AG04449 (cell line): ENCODE results near the gene C5orf15.
"Not testable (repeated sequence)": the region's sequence is repeated elsewhere in the genome, so short reads cannot be mapped to it uniquely, and the experiment has no call there.

Experiments
- CTCF ChIA-PET: fragments of 350-600 bp; formaldehyde crosslinking; extraction: SDS; loops from one replicate; lab custom pipeline; 2021; ENCODE audit warnings: antibody characterized with exemption; lab: Yijun Ruan, JAX
- POLR2A ChIA-PET: fragments of 400-600, 350-600 bp; formaldehyde crosslinking; extraction: SDS; loops from one replicate; lab custom pipeline; 2020; ENCODE audit warnings: antibody characterized with exemption, inconsistent platforms; lab: Yijun Ruan, JAX
- DNase-seq: peaks from one replicate; pipeline ENCODE4 v3.0.0-alpha.2; 2010; ENCODE audit warnings: low read depth, low spot score
- H3K4me3 ChIP-seq: 2 replicates; pipeline ENCODE4 v1.5.1; 2011; ENCODE audit warnings: low read depth, mild to moderate bottlenecking, control low read depth, low read length
- CTCF ChIP-seq: IDR thresholded peaks from one replicate; pipeline ENCODE4 v1.5.1; 2011; ENCODE audit warnings: mild to moderate bottlenecking, moderate library complexity, low read length, control low read depth, inconsistent platforms; ENCODE audit not compliant: insufficient read depth; ENCODE audit errors: missing control alignments

Gene C5orf15

DNA sequence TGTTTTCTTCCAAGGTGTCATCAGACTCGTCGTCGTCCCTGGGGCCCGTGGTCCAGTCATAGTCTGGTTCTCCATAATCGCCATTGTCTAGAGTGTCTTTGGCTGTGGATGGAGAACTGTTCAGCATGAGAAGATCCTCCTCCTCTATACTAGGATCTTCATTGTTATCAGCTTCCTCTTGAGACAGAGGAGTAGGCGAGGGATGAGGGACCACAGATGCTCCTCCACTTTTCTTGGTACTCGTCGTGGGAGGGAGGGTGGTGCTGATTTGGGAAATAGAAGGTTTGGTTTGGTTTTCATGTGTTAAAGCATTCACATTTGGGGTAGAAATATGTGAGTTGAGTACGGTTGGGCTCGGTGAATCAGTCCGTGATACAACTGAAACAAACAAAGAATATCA, 8.8 kb downstream of the C5orf15 start:
- TF ChIP-seq CTCF: no peak

DNA sequence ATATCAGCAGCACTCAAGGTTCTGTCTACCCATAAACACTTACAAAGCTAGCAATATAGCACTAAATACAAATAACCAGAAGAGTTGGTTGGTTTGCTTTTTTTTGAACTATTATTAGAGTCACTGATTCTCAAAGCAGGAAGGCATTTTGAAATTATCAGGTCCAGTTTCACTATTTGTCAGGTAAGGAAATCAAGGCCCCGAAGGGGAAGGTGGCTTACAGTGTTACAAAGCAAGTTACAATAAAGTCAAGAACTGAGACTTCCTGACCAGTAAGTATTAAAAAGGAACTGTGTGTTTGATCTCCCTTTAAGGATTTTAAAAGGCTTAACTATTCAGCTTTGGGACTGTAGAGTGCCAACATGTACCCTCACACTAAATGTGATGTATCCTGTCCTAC, 10.8 kb downstream of the C5orf15 start:
- ChIA-PET CTCF (no interaction called here), POLR2A (no interaction called here)
- DNase-seq: no peak
- no peak for TF ChIP-seq CTCF
- H3K4me3 ChIP-seq: no peak overlapping the region

More for the DNA sequence above, 8.8 kb downstream of the C5orf15 start:
- no peak for DNase-seq
- ChIA-PET POLR2A (no interaction called here), CTCF (no interaction called here)
- no peak overlapping the region for H3K4me3 ChIP-seq

GRCh38 chr5:133957080-133957479, 11.3 kb downstream of the C5orf15 start:
- TF ChIP-seq CTCF: no peak

DNA sequence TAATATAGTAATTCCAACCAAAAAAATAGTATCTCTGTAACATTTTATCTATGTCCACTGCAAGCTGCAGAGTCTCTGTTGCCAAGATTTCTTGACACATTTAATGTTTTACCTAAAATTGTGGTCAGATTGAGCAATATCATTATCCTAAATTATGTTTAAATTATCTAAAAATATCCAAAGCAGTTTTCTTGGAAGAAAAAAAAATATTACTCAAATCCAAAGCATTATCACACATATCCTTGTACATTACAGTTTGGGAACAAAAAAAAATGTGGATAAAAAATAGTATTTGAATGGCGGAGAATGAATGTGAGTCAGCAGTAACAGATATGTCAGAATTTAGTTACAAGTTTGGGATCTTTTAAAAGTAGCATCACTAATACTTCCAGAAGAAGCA, 12.2 kb downstream of the C5orf15 start:
- H3K4me3 ChIP-seq, CTCF ChIA-PET, DNase-seq, POLR2A ChIA-PET: not testable (repeated sequence)

More at GRCh38 chr5:133957080-133957479, 11.3 kb downstream of the C5orf15 start:
- POLR2A ChIA-PET: no interaction called here
- no peak overlapping the region for H3K4me3 ChIP-seq
- CTCF ChIA-PET: no interaction called here
- no peak for DNase-seq

DNA sequence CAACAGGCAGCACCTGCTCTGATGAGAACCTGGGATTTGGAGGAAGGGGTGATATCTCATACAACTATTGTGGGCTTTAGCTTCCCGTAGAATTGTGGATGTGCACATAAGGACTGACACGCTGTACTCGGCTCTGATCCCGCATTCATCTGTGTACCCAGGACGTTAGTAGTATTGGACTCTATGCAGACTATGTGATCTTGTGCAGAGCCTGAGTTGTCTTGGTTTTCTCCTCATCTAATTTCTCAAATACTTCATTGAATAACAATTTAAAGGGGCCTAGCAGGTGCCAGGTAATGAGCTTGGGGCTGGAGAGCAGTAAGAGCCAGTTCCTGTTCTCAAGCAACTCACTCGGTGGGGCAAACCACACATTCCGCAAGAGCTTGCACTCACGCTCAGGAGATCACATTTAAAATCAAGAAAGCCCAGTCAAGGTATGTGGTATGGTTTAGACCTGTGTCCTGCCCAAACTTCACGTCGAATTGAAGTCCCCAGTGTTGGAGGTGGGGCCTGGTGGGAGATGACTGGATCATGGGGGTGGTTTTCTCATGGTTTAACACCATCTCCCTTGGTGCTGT, 14.8 kb downstream of the C5orf15 start:
- ChIA-PET CTCF (interaction anchor here (0.7 to 1.3 kb wide), 2 partner anchors 9 to 16 kb away, joined by 3 to 4 read pairs; no protein-coding TSS in a partner anchor), POLR2A (interaction anchor here (0.8 kb wide), 1 partner anchor 9 kb away, joined by 4 read pairs; no protein-coding TSS in a partner anchor)
- DNase-seq: no peak
- no peak for TF ChIP-seq CTCF
- no peak overlapping the region for H3K4me3 ChIP-seq

DNA sequence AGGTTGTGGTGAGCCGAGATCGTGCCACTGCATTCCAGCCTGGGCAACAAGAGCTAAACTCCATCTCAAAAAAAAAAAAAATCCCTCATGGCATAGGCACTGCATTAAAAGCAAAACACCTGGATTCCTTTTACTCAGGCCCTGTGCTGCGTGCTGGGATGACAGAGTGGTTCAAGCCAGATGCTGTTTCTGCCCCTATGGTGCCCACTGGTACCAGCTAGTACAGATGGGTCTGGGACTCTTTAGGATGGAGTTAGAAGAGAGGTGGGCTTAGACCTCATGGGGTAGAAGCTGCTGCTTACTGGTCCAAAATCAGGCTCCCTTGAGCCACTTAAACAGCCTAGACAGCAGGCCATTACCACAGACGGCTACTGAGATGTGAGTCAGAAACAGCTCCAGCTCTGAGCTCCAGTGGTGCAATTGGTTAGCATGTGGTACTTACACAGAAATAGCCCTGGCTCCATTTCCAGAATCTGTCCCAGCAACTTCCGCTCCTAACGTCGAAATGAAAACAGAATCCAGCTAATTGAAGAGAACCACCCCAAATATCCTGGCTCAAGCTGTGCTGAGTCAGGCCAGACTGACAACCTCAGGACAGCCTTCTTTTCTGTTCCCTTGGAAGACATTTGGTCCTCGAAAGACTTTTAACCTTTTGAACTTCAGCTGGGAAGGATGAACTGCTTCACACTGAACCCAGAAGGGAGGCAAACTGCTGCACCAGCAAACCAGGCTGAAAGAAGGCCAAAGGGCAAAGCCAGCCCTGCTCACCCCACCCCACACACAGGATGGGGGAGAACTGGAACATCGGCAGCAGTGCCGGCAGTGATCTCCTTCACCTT, 15.5 kb downstream of the C5orf15 start:
- peak; percentile 76 for DNase-seq
- no peak overlapping the region for H3K4me3 ChIP-seq
- CTCF ChIA-PET: interaction anchor here (1.1 to 1.3 kb wide), 2 partner anchors 10 to 28 kb away, joined by 3 to 4 read pairs; no protein-coding TSS in a partner anchor
- POLR2A ChIA-PET: interaction anchor here (0.8 kb wide), 1 partner anchor 9 kb away, joined by 4 read pairs; no protein-coding TSS in a partner anchor
- TF ChIP-seq CTCF: no peak
